HG03442 (cell line): ENCODE results near the gene C15orf39.
"Not testable (repeated sequence)": the region's sequence is repeated elsewhere in the genome, so short reads cannot be mapped to it uniquely, and the experiment has no call there.

ENCODE experiments used
- ATAC-seq: cut with Tn5 transposase; IDR thresholded peaks from one replicate; pipeline ENCODE4 v1.9.1; 2021; ENCODE audit warnings: mild to moderate bottlenecking, moderate library complexity; ENCODE audit not compliant: unreplicated experiment

C15orf39 gene

GRCh38 chr15:75258620-75259343 is 57.1 kb downstream of the C15orf39 start:
- ATAC-seq: not testable (repeated sequence)

- ATAC-seq: not testable (repeated sequence)
These were observed 58.2 kb downstream of the C15orf39 start for GRCh38 chr15:75259873-75260272.
